Occipital lobe (tissue), 2 donors: ENCODE data around the gene SYP. TPM values are rescaled to one million over a fixed set of nuclear protein-coding genes. Genes with fewer than 3 reads are reported as not detected.
"Not testable (repeated sequence)": the region's sequence is repeated elsewhere in the genome, so short reads cannot be mapped to it uniquely, and the experiment has no call there.

Experiments
- DNase-seq: peaks from one replicate; lab custom pipeline; 2025; lab: John Stamatoyannopoulos, UW
- total RNA-seq: library from RNA; depleted of rRNA; stranded (reverse); fragments of >200 nt; gene quantifications from one replicate; pipeline ENCODE4 v1.2.3, GENCODE V29; 2014

SYP gene
- total RNA-seq, 1 donor from 2014 or later = 158 TPM

- no peak for DNase-seq
These were observed 32.3 kb downstream of the SYP start for GRCh38 chrX:49167740-49168108.

GRCh38 chrX:49166914-49167739 is 32.9 kb downstream of the SYP start:
- no peak for DNase-seq

GRCh38 chrX:49165901-49166881 is 33.8 kb downstream of the SYP start:
- no peak for DNase-seq

- no peak for DNase-seq
These were observed 35.2 kb downstream of the SYP start for GRCh38 chrX:49164589-49165360.

GRCh38 chrX:49163555-49164419 is 36.2 kb downstream of the SYP start:
- DNase-seq = peak; percentile 78

GRCh38 chrX:49162620-49163019 is 37.4 kb downstream of the SYP start, which contains the start of gene MAGIX:
Gene MAGIX, plus strand, starts transcription at chrX:49162758. Its CDS starts 132 bp downstream, at chrX:49162890.
- no peak for DNase-seq

GRCh38 chrX:49161632-49162031 is 38.4 kb downstream of the SYP start:
- no peak for DNase-seq

- no peak for DNase-seq
These were observed 39.1 kb downstream of the SYP start for GRCh38 chrX:49160908-49161307.

- DNase-seq = no peak
These were observed 42.8 kb downstream of the SYP start for GRCh38 chrX:49157194-49157593.

GRCh38 chrX:49155900-49156837 is 43.8 kb downstream of the SYP start:
- peak; percentile 76 for DNase-seq

- peak; percentile 25 for DNase-seq
These were observed 44.6 kb downstream of the SYP start for GRCh38 chrX:49155243-49155899.

GRCh38 chrX:49153467-49153866 is 46.5 kb downstream of the SYP start:
- no peak for DNase-seq

- DNase-seq = not testable (repeated sequence)
These were observed 50.7 kb downstream of the SYP start for GRCh38 chrX:49149291-49149690.

GRCh38 chrX:49148390-49149100 is 51.4 kb downstream of the SYP start:
- DNase-seq = not testable (repeated sequence)

GRCh38 chrX:49147936-49148335 is 52.1 kb downstream of the SYP start:
- DNase-seq = no peak

GRCh38 chrX:49147282-49147681 is 52.7 kb downstream of the SYP start:
- DNase-seq = no peak

- DNase-seq = not testable (repeated sequence)
These were observed 56.8 kb downstream of the SYP start for GRCh38 chrX:49143154-49143553.

GRCh38 chrX:49142264-49142663 is 57.7 kb downstream of the SYP start:
- DNase-seq = not testable (repeated sequence)
